OCI-M2 (cell line): Measurements from ENCODE around the gene LECT2.

Source experiments
- DNase-seq: peaks from one replicate; lab custom pipeline; 2025; ENCODE audit not compliant: unreplicated experiment; lab: John Stamatoyannopoulos, UW

The LECT2 gene

DNA sequence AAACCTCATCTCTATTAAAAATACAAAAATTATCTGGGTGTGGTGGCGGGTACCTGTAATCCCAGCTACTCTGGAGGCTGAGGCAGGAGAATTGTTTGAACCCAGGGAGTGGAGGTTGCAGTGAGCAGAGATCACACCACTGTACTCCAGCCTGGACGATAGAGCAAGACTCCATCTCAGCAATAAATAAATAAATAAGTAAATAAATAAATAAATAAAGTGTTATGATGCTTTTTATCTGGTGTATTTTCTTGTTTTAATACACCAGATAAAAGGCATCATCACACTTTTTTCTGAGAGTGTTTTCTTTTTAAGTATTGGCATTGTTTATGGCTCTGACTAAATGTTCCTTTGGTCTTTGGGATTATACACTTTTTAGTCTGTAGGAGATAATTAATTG is 24.2 kb upstream of the LECT2 start:
- no peak for DNase-seq

DNA sequence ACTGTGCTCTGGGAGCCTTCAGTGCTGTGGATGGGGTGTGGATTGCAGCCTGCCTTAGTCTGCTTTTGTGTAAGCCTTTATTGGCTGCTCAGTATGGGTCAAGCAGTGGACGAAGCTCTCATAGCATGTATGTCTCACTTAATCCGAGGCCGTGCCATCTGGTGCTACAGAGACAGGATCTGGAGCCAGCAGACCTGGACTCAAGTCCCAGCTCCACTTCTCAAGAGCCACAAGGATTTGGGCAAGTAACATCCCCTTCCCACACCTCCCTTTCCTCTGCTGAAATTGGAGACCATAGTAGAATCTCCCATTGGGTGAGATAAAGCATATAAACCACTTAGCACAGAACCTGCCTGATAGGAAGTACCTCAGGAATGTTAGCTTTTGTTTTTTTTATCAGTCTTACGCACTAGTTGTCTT is 23.4 kb upstream of the LECT2 start:
- no peak for DNase-seq

GRCh38 chr5:135977375-135977928 is 22.7 kb upstream of the LECT2 start:
- no peak for DNase-seq

DNA sequence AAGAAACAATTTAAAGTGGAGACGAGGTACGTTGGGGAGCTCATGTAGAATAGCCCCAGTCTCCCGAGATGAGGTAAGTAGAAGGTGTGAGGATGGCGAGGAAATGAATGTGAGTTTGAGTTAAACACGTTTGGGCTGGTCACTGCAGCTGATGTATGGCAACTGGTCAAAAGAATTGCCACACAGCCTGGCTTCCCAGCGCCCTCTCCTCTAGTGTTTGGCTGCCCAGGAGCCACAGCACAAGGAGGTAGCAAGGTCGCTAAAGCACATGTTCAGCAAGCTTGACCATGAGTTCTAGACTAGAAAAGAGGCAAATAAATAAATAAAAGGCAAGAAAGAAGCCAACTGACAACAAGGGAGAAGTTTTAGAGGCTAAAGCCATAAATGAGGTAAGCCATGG is 21.4 kb upstream of the LECT2 start:
- no peak for DNase-seq

DNA sequence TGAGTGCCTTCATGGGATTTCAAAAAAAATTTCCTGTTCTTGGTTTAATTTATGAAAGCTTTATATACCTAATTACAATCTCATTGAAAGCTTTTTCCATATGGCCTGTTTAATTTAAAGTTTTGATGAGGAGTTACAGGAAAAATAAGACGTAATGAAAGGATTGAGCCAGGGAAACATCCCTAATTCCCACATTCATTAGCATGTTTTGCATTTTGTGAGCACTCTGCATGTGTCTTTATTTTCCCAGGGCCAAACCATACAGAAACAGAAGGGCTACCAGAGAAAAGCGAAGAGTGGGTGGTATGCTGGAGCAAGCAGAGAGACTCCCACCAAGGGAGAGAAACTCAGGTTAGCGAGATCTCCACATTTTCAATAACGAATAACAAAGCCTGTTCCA is 20.3 kb upstream of the LECT2 start:
- DNase-seq = no peak

- DNase-seq = no peak
These were observed 19.3 kb upstream of the LECT2 start for GRCh38 chr5:135974021-135974600.

DNA sequence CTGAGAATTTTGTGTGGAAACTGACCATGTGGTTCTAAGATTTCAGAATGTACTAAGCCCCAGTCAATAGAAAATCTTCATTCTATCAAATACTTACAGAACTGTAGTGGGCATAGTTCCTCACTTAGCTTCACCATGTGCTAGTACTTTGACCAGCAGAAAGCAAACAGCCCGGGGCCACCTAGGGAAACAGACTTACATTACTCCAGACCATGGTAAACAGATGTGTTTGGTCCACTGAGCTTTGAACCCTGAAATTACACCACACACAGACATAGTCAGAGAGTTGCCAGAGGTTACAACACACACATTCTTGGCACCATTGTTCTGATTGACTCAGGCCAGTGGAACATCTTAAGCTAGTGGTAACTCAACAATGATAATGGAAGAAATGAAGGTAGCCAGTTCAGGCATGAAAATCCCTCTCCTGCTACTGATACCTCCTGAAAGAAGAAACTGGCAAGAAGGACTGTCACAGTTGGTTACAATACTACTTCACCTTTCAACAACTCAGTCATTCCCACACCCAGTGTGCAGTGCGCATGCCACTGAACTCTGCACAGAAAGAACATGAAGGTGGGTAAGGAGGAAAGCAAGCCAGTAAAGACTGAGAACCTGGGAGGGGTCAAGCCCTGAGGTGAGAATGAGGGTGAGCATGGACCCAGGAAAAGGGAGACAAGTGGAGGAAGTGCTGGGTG is 18.7 kb upstream of the LECT2 start:
- DNase-seq = no peak

DNA sequence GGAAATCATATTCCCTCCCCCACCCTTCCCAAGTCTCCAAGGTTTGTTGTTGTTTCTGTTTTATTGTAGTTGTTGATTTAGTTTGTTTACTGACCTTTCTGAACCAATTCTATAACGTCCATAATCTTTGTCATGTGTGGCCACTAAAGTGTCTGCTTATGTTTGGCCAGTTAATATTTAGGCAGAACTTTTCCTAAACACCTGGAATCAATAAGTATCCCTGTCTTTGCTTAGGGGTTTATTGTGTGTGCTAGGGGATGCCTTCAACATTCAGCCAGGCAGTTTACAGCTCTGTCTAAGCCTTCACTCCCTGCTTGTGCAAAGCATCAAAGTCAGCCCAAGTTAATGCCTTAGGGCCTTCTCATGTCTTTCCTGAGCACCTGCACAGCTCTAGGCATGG is 16.9 kb upstream of the LECT2 start:
- DNase-seq = no peak

DNA sequence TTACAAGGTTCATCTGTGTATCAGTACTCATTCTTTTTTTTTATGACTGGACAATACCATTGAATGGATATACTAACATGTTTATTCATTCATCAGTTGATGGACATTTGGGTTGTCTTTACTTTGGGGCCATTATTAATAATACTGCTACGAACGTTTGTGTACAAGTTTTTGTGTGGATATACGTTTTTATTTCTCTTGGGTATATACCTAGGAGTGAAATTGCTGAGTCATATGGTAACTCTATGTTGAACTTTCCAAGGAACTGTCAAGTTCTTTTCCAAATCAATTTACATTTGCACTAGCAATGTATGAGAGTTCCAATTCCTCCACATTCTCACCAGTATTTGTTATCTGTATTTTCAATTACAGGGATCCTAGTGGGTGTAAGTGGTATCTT is 12.0 kb upstream of the LECT2 start:
- no peak for DNase-seq

DNA sequence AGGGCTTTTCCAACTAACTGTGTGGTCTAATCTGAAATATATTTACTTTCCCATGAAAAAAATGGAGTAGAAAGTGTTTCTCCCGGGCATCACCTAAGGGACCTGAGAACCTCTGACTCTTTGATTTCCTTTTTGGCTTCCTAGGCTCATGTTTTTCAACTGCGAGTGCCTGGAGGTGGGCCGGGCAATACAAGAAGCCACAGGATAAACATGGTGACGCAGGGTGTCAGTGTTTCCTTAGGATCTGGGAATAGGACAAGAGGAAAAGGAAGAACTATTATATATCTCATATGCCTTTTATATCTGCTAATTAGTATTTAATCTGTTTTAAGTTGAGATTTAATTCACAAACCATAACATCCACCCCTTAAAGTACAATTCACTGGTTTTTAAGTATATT is 11.4 kb upstream of the LECT2 start:
- DNase-seq = no peak

DNA sequence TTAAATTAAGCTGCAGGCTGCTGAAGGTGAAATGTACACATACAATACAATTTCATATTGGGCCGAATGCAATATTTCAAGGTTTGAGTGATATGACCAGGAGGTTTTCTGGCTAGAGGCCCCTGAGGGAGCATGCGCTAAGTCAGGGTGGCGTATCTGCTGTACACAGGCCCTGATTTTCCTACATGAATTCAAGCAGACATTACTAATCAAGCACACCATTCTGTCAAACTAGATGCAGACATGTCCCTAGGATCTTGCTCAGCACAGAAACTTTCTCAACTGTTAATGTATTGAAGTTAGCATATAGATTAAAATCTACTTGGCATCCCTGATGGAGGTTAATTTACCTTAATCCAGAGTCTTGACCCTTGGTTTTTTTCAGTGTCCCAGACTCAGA is 10.7 kb upstream of the LECT2 start:
- no peak for DNase-seq

DNA sequence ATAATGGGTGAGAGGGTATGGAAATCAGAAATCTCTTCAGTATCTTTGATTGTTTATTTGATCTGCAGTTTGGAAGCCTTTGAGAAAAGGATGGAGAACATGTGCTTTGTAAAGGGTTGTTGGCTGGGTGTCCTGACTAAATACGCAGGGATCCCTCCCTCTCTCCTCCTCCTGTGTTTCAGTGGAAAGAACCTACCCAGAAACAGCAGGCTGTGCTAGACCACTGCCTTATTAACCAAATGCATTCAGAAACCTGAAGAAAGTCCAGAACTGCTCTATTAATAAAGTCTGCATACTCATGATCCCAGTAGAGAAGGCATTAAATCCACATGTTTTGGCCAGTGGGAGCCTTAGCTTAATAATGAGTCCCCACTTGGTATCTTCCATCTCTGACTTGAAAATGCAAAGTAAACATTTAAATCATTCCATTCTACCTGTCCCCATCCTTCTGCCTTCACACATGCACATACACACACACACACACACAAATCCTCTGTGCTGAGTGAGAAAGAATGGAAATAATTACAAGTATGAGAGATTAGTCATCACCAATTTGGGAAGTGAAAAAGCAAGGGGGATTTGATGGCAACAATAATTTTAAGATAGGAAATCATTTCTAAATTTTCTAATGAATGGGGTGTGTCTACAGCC is 10.0 kb upstream of the LECT2 start:
- DNase-seq = no peak

GRCh38 chr5:135955525-135955924 is 742 bp upstream of the LECT2 start:
- DNase-seq = no peak

- no peak for DNase-seq
These were observed 933 bp downstream of the LECT2 start for GRCh38 chr5:135953850-135954249.

GRCh38 chr5:135952683-135953082 is 2.1 kb downstream of the LECT2 start:
- no peak for DNase-seq

GRCh38 chr5:135951807-135952206 is 3.0 kb downstream of the LECT2 start:
- DNase-seq = no peak

DNA sequence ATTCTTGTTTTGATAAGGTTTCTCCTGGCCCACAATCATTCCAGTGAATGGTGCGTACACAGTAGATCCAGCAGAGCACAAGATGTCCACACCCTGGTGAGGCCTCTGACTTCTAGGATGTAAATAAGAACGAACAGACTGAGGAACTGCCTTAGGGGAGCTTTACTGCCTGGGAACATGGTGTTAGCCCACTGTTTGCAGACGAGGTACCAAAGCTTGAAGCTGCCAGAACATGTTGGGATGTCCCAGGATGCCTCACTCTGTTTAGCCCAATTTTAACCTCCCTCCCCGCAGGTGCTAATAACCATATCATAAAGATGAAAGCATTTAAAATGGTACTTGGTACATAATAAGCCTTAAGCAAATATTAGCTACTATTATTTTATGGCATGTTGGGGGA is 3.5 kb downstream of the LECT2 start:
- DNase-seq = no peak

DNA sequence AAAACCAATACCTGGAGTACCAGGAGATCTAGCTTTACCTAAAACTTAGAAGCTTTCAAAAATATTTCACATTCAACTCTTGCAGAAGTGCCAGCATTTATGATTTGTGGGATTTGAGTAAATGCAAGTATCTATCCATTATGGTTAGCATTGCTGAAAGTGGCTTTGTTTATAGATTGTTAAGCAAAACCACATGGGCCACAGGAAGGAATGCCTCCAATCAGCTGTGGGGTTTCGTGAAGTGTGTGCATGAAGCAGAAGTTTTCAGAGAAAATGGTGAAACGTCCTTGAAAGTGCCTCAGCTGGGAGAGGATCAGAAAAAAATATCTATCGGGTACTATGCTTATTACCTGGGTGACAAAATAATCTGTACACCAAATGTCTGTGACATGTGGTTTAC is 4.2 kb downstream of the LECT2 start:
- no peak for DNase-seq

DNA sequence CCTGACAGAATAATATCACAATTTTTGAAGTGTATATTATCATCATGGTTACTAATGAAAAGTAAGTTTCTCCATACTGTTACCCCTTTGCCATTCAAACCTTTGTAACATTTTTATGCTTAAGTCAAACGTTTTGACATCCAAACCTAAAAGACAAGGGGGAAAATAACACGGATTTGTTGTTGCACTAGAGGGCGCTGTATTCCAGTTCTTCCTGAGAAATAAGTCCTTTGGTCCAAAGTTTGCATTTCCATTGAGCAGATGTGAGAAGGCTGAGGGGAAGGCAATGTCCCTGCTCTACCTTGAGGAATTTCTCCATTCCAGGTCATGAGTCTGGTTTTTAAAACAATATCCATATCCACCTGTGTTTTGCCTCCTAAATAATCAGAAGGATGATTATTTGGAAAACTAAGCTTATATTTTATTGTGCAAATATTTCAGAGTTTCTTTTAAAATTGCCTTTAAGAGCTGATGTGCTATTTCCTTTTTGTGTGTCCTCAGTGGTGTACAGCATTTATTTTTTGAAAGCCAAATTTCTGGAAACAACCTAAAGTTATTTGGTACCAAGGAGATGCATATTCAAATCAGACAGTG is 9.7 kb downstream of the LECT2 start:
- no peak for DNase-seq

- no peak for DNase-seq
These were observed 10.2 kb downstream of the LECT2 start for GRCh38 chr5:135944564-135944963.

DNA sequence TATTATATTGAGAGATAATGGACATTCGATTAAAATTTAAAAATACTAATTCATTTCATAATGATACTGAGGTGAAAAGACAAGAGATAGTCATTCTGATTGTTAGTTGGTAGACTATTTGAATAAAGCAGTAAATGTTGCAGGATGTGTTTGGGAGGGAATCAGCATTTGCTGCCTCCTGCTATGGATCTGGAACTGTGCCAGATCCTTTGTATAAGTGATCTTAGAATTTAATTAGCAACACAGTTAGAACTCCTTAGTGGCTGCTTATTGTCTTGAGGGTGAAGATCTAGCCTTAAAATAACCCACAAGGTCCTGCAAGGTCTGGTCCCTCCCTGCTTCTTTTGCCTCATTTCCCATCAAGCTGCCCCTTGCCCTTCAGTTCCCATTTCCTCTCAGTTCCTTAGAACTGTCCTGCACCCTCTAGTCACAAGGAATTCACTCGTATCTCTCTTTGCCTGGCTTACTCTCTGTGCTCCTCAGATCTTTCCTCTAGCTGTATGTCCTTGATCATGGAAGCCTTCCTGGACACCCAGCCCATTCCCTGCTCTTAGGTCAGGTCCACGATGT is 12.5 kb downstream of the LECT2 start:
- no peak for DNase-seq

GRCh38 chr5:135941711-135942110 is 13.1 kb downstream of the LECT2 start:
- DNase-seq = no peak
